ENCODE measurements around the gene BAZ2B. TPM values are rescaled to one million over a fixed set of nuclear protein-coding genes. Genes with fewer than 3 reads are reported as not detected.

Gene BAZ2B
- total RNA-seq, 2 experiments from 2014 or later: 17.9 to 18.5 TPM

GRCh38 chr2:159279700-159280099, 336.6 kb downstream of the BAZ2B start:
- DNase-seq (no peak), ATAC-seq (ENCODE audit: poor library complexity) (no peak)
- Mint-ChIP-seq H3K4me1 (ENCODE audit: low read depth) (peaks cover 10% of the 10 kb centered on the region), H3K27me3 (no peaks in the 10 kb centered on the region), H3K9me3 (no peaks in the 10 kb centered on the region), H3K4me3 (no peak overlapping the region), H3K36me3 (ENCODE audit: low read depth) (peaks cover 53% of the 10 kb centered on the region), H3K27ac (no peak overlapping the region)
- H3K27me3 ChIP-seq (ENCODE audit: control insufficient read depth in 1 of 2, insufficient read depth in 2 of 2, low read length in 2 of 2): no peaks in the 10 kb centered on the region
- no peak overlapping the region for H3K27ac ChIP-seq (ENCODE audit: low read depth in 1 of 2, low read length in 2 of 2)
- ChIA-PET CTCF (no interaction called here), POLR2A (no interaction called here)
- H3K9me3 ChIP-seq (ENCODE audit: control insufficient read depth in 1 of 2, insufficient read depth in 1 of 2, low read length in 2 of 2): no peaks in the 10 kb centered on the region
- H3K36me3 ChIP-seq (ENCODE audit: insufficient read depth, low read length): peaks cover 4% of the 10 kb centered on the region
- H3K4me1 ChIP-seq (ENCODE audit: insufficient read depth, low read length): no peaks in the 10 kb centered on the region
- intact Hi-C loops (cut with DNase I, micrococcal nuclease): loop anchor here in 1 of 2 experiments (10.0 kb wide), 3 partner anchors 825 to 1875 kb away; partner anchors contain the start of genes CCDC148 and PKP4
- no peak for TF ChIP-seq CTCF (IDR thresholded peaks at IDR 0.05)
- H3K4me3 ChIP-seq (ENCODE audit: low read length): no peak overlapping the region

GRCh38 chr2:159275111-159275510, 341.2 kb downstream of the BAZ2B start:
- H3K27me3 Mint-ChIP-seq: no peaks in the 10 kb centered on the region
- intact Hi-C loops (cut with DNase I, micrococcal nuclease): no loop called here
- Histone ChIP-seq H3K36me3 (ENCODE audit: insufficient read depth, low read length) (no peaks in the 10 kb centered on the region), H3K4me3 (ENCODE audit: low read length) (no peak overlapping the region), H3K9me3 (ENCODE audit: control insufficient read depth in 1 of 2, insufficient read depth in 1 of 2, low read length in 2 of 2) (no peaks in the 10 kb centered on the region), H3K27me3 (ENCODE audit: control insufficient read depth in 1 of 2, insufficient read depth in 2 of 2, low read length in 2 of 2) (no peaks in the 10 kb centered on the region), H3K4me1 (ENCODE audit: insufficient read depth, low read length) (no peaks in the 10 kb centered on the region), H3K27ac (ENCODE audit: low read depth in 1 of 2, low read length in 2 of 2) (no peak overlapping the region)
- POLR2A ChIA-PET: no interaction called here
- ATAC-seq (ENCODE audit: poor library complexity) (no peak), DNase-seq (no peak)
- no peak overlapping the region for H3K4me3 Mint-ChIP-seq
- CTCF ChIA-PET: no interaction called here
- no peak for TF ChIP-seq CTCF (IDR thresholded peaks at IDR 0.05)
- peaks cover 77% of the 10 kb centered on the region for H3K36me3 Mint-ChIP-seq (ENCODE audit: low read depth)
- H3K4me1 Mint-ChIP-seq (ENCODE audit: low read depth): no peaks in the 10 kb centered on the region
- no peaks in the 10 kb centered on the region for H3K9me3 Mint-ChIP-seq
- no peak overlapping the region for H3K27ac Mint-ChIP-seq

GRCh38 chr2:159272156-159272555, 344.2 kb downstream of the BAZ2B start:
- intact Hi-C loops (cut with DNase I, micrococcal nuclease): no loop called here
- Mint-ChIP-seq H3K9me3 (no peaks in the 10 kb centered on the region), H3K4me1 (ENCODE audit: low read depth) (peaks cover 14% of the 10 kb centered on the region), H3K4me3 (no peak overlapping the region), H3K36me3 (ENCODE audit: low read depth) (peaks cover 81% of the 10 kb centered on the region), H3K27me3 (no peaks in the 10 kb centered on the region), H3K27ac (no peak overlapping the region)
- Histone ChIP-seq H3K9me3 (ENCODE audit: control insufficient read depth in 1 of 2, insufficient read depth in 1 of 2, low read length in 2 of 2) (no peaks in the 10 kb centered on the region), H3K27me3 (ENCODE audit: control insufficient read depth in 1 of 2, insufficient read depth in 2 of 2, low read length in 2 of 2) (no peaks in the 10 kb centered on the region), H3K4me1 (ENCODE audit: insufficient read depth, low read length) (no peaks in the 10 kb centered on the region), H3K36me3 (ENCODE audit: insufficient read depth, low read length) (no peaks in the 10 kb centered on the region), H3K4me3 (ENCODE audit: low read length) (no peak overlapping the region), H3K27ac (ENCODE audit: low read depth in 1 of 2, low read length in 2 of 2) (no peak overlapping the region)
- ATAC-seq (ENCODE audit: poor library complexity) (no peak), DNase-seq (no peak)
- CTCF ChIA-PET: no interaction called here
- POLR2A ChIA-PET: interaction anchor here (1.2 to 1.3 kb wide), 2 partner anchors 22 to 440 kb away, joined by 3 to 4 read pairs; partner anchors contain the start of gene MARCHF7
- TF ChIP-seq CTCF (IDR thresholded peaks at IDR 0.05): no peak
